HG03558 (cell line): Measurements from ENCODE around the gene MFSD6.
"Not testable (repeated sequence)": the region's sequence is repeated elsewhere in the genome, so short reads cannot be mapped to it uniquely, and the experiment has no call there.

Experiments
- ATAC-seq: cut with Tn5 transposase; IDR thresholded peaks from one replicate; pipeline ENCODE4 v1.9.1; 2021; ENCODE audit warnings: moderate number of reproducible peaks; ENCODE audit not compliant: unreplicated experiment; ENCODE audit errors: extremely low read depth

MFSD6 gene

DNA sequence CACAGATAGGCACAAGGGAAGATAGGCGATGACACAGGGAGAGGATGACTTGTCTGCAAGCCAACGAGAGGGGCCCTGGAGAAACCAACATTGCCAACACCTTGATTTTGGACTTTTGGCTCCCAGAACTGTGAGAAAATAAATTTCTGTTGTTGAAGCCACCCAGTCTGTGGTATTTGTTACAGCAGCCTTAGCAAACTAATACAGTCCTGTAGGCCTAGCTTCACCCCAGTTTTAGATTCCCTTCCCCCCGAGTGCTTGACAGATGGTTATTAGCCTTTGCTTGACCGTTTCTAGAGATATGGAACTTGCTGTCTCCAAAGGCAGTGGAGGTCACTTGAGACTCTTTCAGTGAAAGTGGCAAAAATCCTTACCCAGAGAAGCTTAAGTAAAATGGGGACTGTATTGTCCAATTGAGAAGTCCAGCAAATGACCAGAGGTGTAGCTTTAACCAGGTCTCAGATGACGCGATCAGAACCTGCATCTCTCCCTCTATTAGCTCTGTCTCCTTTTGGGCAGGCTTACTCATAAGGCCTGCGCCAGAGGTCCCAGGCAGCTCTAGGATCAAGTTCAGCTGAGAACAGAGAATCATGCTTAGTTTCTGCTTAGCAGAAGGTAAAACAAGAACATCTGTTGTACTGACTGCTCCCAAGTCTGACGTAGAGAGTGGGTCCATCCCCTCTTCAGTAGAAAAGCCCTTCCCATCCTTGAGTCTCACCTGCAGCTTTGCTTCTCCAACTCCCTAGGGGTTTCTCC lies 50.4 kb downstream of the MFSD6 start:
- ATAC-seq: no peak

- ATAC-seq: no peak
Observed at GRCh38 chr2:190459881-190460280, 51.7 kb downstream of the MFSD6 start.

DNA sequence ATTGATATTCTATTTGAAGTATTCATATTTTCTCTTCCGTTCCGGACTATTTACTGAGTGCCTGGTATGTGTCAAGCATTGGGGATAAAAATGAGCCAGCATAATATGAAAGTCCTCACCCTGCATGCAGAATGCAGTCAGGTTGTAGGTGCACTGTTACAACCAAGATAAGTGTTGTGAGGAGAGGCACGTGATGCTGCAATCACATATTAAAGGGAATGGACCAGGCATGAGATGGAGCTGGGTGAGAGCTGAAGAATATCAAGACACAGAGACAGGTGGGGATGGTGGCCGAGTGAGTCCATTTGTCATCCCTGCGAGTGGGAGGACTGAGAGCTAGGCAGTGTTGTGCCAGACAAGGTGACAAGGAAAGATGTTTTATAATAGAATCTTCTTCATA lies 52.3 kb downstream of the MFSD6 start:
- no peak for ATAC-seq

DNA sequence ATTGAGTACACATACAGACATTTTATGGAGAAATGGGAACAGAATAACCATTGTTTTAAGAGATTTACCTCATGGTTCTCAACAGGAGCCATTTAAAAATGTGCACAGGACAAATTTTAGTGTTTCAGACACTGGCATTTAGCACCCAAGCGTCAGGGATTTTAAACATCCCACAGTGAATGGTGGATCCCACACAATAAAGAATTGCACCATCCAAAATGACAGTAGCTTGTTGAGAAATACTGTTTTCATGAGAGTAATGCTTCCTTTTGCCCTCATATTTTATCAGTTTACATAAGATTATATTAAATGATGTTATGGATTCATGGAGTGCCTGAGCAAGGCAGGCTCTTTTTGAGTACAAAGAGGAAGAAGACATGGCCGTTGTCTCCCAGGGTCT lies 54.0 kb downstream of the MFSD6 start:
- ATAC-seq: no peak

DNA sequence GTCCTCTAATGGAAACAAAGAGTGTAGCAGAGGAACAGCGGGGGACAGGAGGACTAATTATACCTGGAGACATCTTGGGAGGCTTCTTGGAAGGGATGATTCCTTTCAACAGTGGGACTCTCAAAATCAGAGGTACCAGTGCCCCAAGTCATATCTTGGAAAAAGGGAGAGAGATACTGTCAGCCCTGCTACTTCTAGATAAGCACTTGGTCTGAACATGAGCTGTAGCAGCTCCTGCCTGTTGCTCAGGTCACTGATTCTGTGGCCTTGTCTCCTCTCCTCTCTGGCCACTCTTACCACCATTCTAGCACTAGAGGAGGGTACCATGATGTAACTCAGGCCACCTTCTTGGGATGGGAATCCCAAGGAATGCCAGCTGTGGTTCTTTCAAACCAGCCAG lies 54.5 kb downstream of the MFSD6 start:
- ATAC-seq: no peak

GRCh38 chr2:190465060-190465459 lies 56.9 kb downstream of the MFSD6 start:
- ATAC-seq: peak; percentile 30

DNA sequence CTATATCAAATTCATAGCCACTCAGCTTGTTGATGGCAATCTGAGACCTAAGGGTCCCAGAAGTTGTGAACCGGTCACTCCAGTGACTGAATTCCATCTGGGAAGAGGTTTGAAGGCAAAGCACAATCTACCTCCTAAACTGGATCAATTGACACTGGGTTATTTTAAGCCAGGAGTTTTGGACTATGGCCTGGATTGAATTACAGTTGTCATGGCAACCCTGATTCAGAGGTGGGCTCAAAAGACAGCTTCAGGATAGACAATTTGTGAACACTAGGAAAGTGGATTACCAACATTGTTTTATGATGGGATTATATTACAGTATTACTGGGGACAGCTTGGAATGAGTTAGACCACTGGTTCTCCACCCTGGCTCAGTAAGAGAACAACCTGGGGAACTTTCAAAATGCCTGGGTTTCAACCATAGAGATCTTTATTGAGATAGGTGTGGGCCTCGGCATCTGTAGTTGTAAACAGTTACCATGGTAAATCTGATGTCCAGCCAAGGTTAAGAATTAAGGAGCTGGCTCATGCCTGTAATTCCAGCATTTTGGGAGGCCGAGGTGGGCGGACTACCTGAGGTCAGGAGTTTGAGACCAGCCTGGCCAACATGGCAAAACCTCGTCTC lies 58.8 kb downstream of the MFSD6 start:
- ATAC-seq: no peak

DNA sequence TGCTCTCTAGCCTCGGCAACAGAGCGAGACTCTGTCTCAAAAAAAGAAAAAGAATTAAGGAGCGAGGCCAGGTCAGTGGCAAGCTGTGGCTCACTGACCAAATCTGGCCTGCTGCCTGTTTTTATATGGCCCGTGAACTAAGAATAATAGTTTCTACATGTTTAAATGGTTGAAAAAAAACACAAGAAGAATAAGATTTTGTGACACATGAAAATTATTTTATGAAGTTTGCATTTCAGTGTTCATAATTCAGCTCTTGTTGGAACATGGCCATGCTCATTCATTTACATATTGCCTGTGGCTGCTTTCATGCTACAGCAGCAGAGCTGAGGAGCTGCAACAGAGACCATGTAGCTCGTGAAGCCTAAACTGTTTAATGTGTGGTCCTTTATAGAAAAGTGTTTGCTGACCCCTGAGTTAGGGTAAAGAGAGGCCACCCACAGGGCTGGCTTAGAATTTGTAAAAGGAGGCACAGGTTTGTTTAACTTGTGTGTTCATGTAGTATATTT lies 59.5 kb downstream of the MFSD6 start:
- ATAC-seq: no peak

DNA sequence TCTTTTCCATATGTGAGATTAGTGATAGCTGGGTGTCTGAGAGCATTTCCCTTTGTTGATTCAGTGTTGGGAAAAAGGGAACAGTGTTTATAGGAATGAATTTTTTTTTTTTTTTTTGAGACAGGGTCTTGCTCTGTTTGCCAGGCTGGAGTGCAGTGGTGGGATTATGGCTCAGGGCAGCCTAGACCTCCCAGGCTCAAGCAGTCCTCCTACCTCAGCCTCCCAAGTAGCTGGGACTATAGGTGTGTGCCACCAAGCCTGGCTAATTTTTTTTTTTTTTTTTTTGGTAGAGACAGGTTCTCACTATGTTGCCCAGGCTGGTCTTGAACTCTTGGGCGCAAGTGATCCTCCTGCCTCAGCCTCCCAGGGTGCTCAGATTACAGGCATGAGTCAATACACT lies 60.2 kb downstream of the MFSD6 start:
- ATAC-seq: not testable (repeated sequence)

DNA sequence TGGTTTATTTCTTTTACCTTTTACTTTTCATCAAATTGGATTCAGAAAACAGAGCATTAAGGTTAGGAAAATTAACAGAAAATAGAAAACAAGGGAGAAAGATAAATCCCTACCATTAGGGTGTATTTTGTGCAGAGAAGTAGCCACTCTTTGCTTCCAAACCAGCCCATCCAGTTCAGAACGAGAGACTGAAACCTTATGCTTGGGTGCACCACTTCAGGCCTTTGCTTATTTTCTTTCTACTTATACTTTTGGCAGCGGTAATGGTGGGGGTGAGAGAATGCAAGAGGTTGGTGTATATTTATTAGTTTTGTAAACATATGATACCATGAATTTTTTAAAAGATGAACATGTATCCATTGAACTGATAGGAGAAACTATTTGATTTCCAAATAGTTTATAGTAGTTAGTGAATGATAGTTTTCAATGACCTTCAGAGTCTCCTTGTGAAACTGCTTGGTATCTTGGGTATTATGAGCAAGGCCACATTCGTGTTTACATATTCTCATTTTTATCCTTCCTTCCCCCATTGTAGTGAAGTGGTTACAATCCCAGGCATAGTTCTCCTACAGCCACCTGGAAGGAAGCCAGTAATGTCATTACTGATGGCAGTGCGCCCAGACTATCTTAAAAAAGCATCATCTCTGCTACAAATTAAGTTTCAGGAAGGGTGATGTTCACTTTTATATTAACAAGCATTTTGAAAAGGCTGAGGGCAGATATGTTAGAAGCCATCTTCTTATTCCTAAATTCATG lies 60.8 kb downstream of the MFSD6 start:
- no peak for ATAC-seq

DNA sequence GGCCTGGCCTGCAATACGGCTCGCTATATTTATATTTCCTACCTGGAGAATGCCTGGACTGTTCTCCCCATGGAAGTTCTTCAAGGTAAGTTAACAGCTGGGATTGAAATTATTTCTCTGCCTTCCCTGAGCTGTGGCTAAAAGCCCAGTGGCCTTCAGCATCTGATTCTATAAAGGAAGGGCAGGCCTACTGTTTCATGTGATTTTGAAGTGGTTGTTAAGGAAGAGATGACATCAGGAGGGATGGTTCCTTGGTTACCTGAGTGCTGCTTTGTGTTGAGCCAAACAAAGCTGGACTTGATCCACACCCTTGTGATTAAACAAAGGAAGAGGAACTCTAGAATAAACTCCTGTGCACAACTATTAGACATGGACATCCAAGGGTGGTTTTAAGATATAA lies 61.6 kb downstream of the MFSD6 start:
- no peak for ATAC-seq

DNA sequence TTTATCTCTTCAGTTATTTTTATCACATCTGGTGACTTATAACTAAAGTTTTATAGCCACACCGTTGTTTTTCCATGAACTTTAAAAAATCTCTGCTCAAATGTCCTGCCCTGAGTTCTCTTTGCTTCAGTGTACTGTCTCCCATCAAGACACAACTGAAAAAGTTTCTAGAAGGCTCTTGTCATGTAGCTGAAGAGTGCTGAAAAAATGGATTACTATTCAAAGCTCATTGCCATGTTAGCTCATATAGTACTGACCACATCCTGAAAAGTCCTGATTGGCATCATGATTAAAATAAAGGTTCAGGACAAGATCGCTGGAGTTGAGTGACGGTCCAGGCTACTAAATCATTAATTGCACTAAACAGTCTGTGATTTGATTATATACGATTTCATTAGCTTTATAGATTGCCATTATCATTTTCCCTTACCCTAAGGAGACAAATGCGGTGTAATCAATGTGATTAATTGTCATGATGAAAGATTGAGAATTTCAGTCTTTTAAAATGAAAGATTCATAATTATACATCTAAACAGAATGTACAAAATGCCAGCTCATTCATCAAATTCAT lies 62.2 kb downstream of the MFSD6 start:
- no peak for ATAC-seq

DNA sequence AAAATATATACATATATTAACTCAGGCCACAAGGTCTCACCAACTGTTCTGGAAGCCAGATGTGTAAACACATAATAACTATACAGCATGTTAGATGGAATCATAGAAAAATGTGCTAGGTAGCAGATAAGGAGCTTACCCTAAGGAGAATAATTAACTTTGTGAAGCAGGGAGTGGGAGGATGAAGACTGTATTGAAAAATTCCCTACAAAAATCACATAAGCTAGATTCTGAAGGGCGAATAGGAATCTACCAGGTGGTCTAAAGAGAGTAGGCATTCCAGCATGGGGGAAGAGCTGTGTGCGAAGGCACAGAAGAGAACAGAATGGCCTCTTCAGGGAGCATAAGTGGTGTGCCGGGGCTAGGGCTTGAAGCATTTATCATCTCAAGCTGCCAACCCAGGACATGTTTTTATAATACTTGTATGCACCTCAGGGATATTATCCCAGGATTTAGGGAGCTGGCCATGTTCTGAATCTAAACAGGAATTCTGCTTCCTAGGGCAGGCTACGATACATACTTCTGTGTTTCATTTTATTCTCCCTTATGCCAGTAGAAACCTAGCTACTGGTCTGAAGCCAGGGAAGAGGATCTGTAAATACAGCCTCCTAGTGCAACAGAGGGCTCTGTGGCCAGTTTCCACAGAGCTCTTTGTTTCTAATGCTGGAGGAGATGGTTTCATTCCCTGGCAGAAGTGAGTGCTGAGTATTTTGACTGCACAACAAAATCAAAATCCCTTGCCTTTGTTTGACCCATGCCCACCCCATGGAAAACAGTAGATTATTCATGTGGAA lies 69.7 kb downstream of the MFSD6 start:
- no peak for ATAC-seq

- ATAC-seq: no peak
Observed at GRCh38 chr2:190478572-190479195, 70.5 kb downstream of the MFSD6 start.

DNA sequence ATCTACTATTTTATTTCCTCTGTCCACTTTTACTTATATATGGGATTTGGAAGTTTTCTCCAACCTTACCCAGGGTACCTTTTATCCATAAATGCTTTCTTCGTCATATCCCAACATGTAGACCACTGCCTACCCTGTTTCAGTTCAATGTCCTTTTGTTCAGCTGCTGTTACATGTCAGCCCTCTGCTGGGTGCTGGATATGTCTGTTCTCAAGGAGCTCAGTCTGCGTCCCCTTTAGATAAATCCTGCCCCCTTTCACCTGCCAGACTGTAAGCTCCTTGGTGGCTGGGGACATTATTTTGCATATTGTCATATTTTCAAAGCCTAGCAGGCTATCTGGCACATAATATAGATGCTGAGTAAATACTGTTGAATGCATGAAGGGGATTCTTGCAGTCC lies 73.2 kb downstream of the MFSD6 start:
- no peak for ATAC-seq

GRCh38 chr2:190482451-190482850 lies 74.3 kb downstream of the MFSD6 start:
- ATAC-seq: no peak

DNA sequence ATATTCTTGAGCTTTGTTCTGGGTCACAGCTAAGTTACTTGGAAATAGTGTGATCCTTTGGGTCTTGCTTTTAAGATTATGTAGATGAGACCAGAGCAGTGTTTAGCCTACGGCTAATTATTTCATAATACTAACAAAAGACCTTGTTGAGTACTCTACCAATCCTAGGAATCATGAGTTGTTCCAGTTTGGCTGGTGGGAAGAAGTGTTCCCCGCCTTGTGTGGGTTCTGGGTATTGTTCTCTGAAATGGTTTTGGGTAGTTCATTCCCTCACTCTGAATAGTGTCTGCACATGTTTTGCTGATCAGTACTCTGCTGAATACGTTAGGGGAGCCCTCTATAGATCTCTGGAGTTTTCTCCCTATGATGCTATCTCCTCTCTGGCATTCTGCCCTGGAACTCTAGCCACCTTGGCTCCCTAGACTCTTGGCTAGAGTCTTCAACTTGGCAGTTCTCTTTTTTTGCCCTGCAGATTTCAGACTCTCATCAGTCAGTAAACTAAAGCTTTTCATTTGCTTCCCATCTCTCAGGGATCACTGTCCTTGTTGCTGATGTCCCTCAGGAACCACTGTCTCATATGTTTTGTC lies 78.0 kb downstream of the MFSD6 start:
- no peak for ATAC-seq

- ATAC-seq: no peak
Observed at GRCh38 chr2:190488516-190489233, 80.5 kb downstream of the MFSD6 start.

DNA sequence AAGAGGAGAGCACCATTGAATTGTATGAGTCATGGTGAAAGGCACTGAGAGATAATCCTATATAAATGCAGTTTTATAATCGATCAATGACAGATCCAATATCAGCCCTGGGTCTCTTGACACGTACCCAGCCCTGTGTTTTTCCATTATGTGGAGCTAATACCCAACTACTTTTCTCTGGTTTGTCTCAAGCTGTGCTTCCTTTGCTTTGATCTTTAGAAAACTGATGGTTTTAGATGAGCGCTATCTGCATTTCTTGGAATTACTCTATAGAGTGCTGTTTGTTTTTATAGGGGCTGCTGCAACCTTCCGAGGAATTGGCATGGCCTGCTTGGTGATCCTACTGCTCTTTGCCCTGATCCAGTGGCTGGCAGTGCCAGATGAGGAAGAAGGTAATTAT lies 81.3 kb downstream of the MFSD6 start:
- no peak for ATAC-seq
